ENCODE data around the gene ECPAS. TPM values are rescaled to one million over a fixed set of nuclear protein-coding genes. Genes with fewer than 3 reads are reported as not detected.
"Not testable (repeated sequence)": the region's sequence is repeated elsewhere in the genome, so short reads cannot be mapped to it uniquely, and the experiment has no call there.

ECPAS gene
- total RNA-seq, 1 donor from 2014 or later = 101 TPM

- ATAC-seq = no peak
- intact Hi-C loops (cut with DNase I) = no loop called here
These were observed 45.5 kb downstream of the ECPAS start for GRCh38 chr9:111438541-111439235.

GRCh38 chr9:111436571-111436970, 47.6 kb downstream of the ECPAS start:
- no peak for DNase-seq (ENCODE audit: low spot score)
- intact Hi-C loops (cut with DNase I) = no loop called here
- no peak for ATAC-seq

More at GRCh38 chr9:111438541-111439235, 45.5 kb downstream of the ECPAS start:
- no peak for DNase-seq (ENCODE audit: low spot score)

GRCh38 chr9:111433082-111433481, 51.1 kb downstream of the ECPAS start:
- intact Hi-C loops (cut with DNase I) = no loop called here
- DNase-seq (ENCODE audit: low spot score) = no peak
- no peak for ATAC-seq

- ATAC-seq (no peak), DNase-seq (ENCODE audit: low spot score) (no peak)
- intact Hi-C loops (cut with DNase I) = no loop called here
These were observed 52.5 kb downstream of the ECPAS start for GRCh38 chr9:111431684-111432083.

GRCh38 chr9:111429175-111429574, 55.0 kb downstream of the ECPAS start:
- no peak for DNase-seq (ENCODE audit: low spot score)
- intact Hi-C loops (cut with DNase I) = no loop called here
- ATAC-seq = no peak

- ATAC-seq = no peak
- intact Hi-C loops (cut with DNase I) = no loop called here
- DNase-seq (ENCODE audit: low spot score) = no peak
These were observed 57.0 kb downstream of the ECPAS start for GRCh38 chr9:111427186-111427585.

- ATAC-seq = no peak
- DNase-seq (ENCODE audit: low spot score) = no peak
- intact Hi-C loops (cut with DNase I) = no loop called here
These were observed 60.8 kb downstream of the ECPAS start for GRCh38 chr9:111423389-111423788.

- ATAC-seq (no peak), DNase-seq (ENCODE audit: low spot score) (no peak)
- intact Hi-C loops (cut with DNase I) = no loop called here
These were observed 69.8 kb downstream of the ECPAS start for GRCh38 chr9:111414406-111414805.

- no peak for ATAC-seq
- intact Hi-C loops (cut with DNase I) = no loop called here
- DNase-seq (ENCODE audit: low spot score) = no peak
These were observed 70.2 kb downstream of the ECPAS start for GRCh38 chr9:111413996-111414395.

GRCh38 chr9:111412280-111412679, 71.9 kb downstream of the ECPAS start:
- DNase-seq (ENCODE audit: low spot score) (no peak), ATAC-seq (no peak)
- intact Hi-C loops (cut with DNase I) = no loop called here

GRCh38 chr9:111411266-111411665, 72.9 kb downstream of the ECPAS start:
- intact Hi-C loops (cut with DNase I) = no loop called here
- DNase-seq (ENCODE audit: low spot score) (no peak), ATAC-seq (no peak)

- intact Hi-C loops (cut with DNase I) = no loop called here
- no peak for ATAC-seq
These were observed 76.4 kb downstream of the ECPAS start for GRCh38 chr9:111407813-111408212.

GRCh38 chr9:111405701-111406100, 78.5 kb downstream of the ECPAS start:
- intact Hi-C loops (cut with DNase I) = no loop called here
- no peak for ATAC-seq
- DNase-seq (ENCODE audit: low spot score) = no peak

More at GRCh38 chr9:111407813-111408212, 76.4 kb downstream of the ECPAS start:
- DNase-seq (ENCODE audit: low spot score) = no peak

- intact Hi-C loops (cut with DNase I); ATAC-seq; DNase-seq (ENCODE audit: low spot score): not testable (repeated sequence)
These were observed 82.7 kb downstream of the ECPAS start for GRCh38 chr9:111401486-111401885.

GRCh38 chr9:111400564-111400898, 83.7 kb downstream of the ECPAS start:
- no peak for ATAC-seq
- intact Hi-C loops (cut with DNase I) = no loop called here
- no peak for DNase-seq (ENCODE audit: low spot score)

GRCh38 chr9:111399772-111400563, 84.2 kb downstream of the ECPAS start:
- no peak for ATAC-seq
- intact Hi-C loops (cut with DNase I) = no loop called here
- DNase-seq (ENCODE audit: low spot score) = no peak

- ATAC-seq = no peak
- no peak for DNase-seq (ENCODE audit: low spot score)
- intact Hi-C loops (cut with DNase I) = no loop called here
These were observed 84.9 kb downstream of the ECPAS start for GRCh38 chr9:111399211-111399739.

GRCh38 chr9:111393971-111394370, 90.2 kb downstream of the ECPAS start:
- ATAC-seq = no peak
- intact Hi-C loops (cut with DNase I) = no loop called here
- DNase-seq (ENCODE audit: low spot score) = no peak

GRCh38 chr9:111389406-111389805, 94.8 kb downstream of the ECPAS start:
- ATAC-seq = no peak
- intact Hi-C loops (cut with DNase I) = no loop called here
- DNase-seq (ENCODE audit: low spot score) = no peak

- DNase-seq (ENCODE audit: low spot score) (no peak), ATAC-seq (no peak)
- intact Hi-C loops (cut with DNase I) = no loop called here
These were observed 97.8 kb downstream of the ECPAS start for GRCh38 chr9:111386386-111386785.

Measured in sciatic nerve (tissue), 2 donors.